SU-DHL-6 (cell line): ENCODE measurements around the gene SLC35F2.

ENCODE experiments used
- EZH2phosphoT487 ChIP-seq: fragments of 200-600 bp; sonication (generic), shearing (Covaris generic); conservative IDR thresholded peaks from 2 replicates; pipeline ENCODE4 v1.6.1; 2018; ENCODE audit warnings: mild to moderate bottlenecking, antibody characterized with exemption, low read length, moderate library complexity, mixed read lengths
- TF ChIP-seq, protein P1 (sequence below): fragments of 200-600 bp; sonication (generic); IDR thresholded peaks from one replicate; pipeline ENCODE4 v1.5.1; 2017; ENCODE audit warnings: antibody characterized with exemption, mild to moderate bottlenecking, low read length, moderate library complexity; ENCODE audit not compliant: insufficient read depth, poor library complexity, severe bottlenecking

DNA sequence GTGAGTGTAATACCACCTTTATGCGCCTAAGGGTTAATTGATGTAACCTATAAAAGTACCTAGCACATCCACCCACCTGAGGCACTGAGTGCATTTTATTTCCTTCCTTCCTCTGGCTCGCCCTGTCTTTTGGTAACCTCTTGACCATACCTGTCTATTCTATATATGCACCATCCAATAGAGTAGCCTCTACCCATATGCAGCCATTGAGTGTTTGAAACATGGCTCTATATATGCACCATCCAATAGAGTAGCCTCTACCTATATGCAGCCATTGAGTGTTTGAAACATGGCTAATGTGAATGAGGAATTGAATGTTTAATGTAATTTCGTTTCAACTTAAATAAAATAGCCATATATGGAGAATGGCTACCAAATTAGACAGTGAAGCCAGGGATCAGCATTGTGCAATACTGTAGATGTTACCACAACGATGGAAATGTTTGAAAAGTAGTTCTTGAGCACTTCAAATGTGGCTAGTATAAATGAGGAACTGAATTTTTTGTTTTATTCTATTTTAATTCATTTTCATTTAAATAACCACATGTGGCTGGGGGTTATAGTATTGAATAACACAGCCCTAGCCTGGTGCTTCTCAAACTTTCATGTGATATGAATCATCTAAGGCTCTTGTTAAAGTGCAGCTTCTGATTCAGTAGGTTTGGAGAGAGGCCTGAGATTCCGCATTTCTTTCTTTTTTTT is 33.8 kb downstream of the SLC35F2 start:
- TF ChIP-seq, protein P1, sequence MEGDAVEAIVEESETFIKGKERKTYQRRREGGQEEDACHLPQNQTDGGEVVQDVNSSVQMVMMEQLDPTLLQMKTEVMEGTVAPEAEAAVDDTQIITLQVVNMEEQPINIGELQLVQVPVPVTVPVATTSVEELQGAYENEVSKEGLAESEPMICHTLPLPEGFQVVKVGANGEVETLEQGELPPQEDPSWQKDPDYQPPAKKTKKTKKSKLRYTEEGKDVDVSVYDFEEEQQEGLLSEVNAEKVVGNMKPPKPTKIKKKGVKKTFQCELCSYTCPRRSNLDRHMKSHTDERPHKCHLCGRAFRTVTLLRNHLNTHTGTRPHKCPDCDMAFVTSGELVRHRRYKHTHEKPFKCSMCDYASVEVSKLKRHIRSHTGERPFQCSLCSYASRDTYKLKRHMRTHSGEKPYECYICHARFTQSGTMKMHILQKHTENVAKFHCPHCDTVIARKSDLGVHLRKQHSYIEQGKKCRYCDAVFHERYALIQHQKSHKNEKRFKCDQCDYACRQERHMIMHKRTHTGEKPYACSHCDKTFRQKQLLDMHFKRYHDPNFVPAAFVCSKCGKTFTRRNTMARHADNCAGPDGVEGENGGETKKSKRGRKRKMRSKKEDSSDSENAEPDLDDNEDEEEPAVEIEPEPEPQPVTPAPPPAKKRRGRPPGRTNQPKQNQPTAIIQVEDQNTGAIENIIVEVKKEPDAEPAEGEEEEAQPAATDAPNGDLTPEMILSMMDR, result no peak
- no peak for TF ChIP-seq EZH2phosphoT487
